MG63 (cell line): ENCODE data around the gene C14orf180. TPM values are rescaled to one million over a fixed set of nuclear protein-coding genes. Genes with fewer than 3 reads are reported as not detected.
"Not testable (repeated sequence)": the region's sequence is repeated elsewhere in the genome, so short reads cannot be mapped to it uniquely, and the experiment has no call there.

Source experiments
- DNase-seq: peaks from one replicate; pipeline ENCODE4 v3.0.0-alpha.2; 2020
- H3K27me3 ChIP-seq: fragments of 250-450 bp; sonication (Bioruptor Pico); 2 replicates; pipeline ENCODE4 v1.5.1; 2020; ENCODE audit warnings: mild to moderate bottlenecking, moderate library complexity
- H3K36me3 ChIP-seq: fragments of 250-450 bp; sonication (Bioruptor Pico); 2 replicates; pipeline ENCODE4 v1.5.1; 2020; ENCODE audit warnings: mild to moderate bottlenecking, moderate library complexity
- H3K4me3 ChIP-seq: fragments of 250-450 bp; sonication (Bioruptor Pico); 2 replicates; pipeline ENCODE4 v1.5.1; 2020; ENCODE audit warnings: mild to moderate bottlenecking, moderate library complexity
- H3K9me3 ChIP-seq: fragments of 250-450 bp; sonication (Bioruptor Pico); 2 replicates; pipeline ENCODE4 v1.5.1; 2020; ENCODE audit warnings: mild to moderate bottlenecking, moderate library complexity
- total RNA-seq: library from RNA; depleted of rRNA; stranded (reverse); fragments of >200 nt; shearing (Covaris generic); gene quantifications from 2 replicates; pipeline ENCODE4 v1.2.3, GENCODE V29; 2014; ENCODE audit warnings: low replicate concordance

C14orf180 gene
- total RNA-seq, 1 experiment from 2014 or later: not detected

DNA sequence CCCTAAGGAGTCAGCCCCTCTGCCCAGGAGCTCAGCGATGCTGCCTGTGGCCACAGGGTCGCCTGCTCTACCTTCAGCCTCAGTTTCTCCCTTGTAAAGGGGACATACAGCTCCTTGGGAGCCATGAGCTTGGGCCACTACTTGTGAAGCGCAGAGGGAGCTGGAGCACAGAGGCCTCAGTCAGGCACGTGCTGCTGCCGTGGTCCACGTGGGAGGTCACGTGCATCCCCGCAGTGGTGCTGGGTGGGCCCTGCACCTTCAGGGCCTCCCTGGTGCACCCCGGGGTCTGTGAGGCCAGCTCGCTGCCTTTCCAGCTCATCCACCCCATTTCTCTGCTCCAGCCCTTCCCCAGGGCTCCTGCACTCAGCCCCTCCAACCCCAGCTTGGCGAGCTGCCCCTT lies 10.9 kb upstream of the C14orf180 start:
- no peak for DNase-seq
- Histone ChIP-seq H3K9me3 (no peaks in the 10 kb centered on the region), H3K27me3 (no peaks in the 10 kb centered on the region), H3K4me3 (no peak overlapping the region), H3K36me3 (no peaks in the 10 kb centered on the region)

DNA sequence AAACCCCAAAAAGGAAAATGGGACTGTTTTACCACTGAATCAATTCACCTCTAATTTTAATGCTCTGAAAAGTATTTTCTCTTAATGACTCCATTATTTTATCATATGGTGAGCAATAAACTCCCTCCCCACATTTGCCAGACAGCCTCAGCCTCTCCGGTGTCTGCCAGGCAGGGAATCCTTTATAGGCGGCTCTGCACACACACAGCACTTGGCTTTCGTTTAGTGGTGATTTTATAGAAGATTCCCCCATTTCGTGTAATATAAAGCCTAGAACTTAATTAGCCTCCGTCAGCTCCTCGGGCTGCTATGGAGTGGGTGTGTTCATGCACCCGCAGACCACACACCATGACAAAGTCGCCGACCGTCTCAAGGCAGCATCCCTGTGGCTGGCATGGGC lies 10.1 kb upstream of the C14orf180 start:
- H3K27me3 ChIP-seq: no peaks in the 10 kb centered on the region
- no peaks in the 10 kb centered on the region for H3K9me3 ChIP-seq
- DNase-seq: no peak
- H3K4me3 ChIP-seq: no peak overlapping the region
- no peaks in the 10 kb centered on the region for H3K36me3 ChIP-seq

DNA sequence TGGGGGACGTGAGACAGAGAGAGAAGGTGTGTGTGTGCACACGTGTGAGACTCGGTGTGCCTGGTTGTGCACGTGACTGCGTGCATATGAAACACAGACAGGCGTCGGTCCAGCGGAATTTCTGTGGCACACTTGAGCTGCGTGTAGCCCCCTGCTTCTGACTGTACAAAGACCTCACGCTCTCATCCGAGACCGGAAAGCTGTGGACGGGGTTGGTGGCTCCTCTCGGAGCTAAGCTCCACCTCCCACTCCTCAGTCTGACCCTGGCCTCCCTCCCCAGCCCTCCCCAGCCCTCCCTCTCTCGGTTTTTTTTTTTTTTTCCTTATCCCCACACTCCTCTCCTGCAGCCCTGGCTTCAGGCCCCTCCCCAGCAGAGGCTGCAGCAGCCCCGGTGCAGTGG lies 8.3 kb upstream of the C14orf180 start:
- H3K4me3 ChIP-seq: no peak overlapping the region
- no peaks in the 10 kb centered on the region for H3K36me3 ChIP-seq
- DNase-seq: no peak
- H3K9me3 ChIP-seq: no peaks in the 10 kb centered on the region
- no peaks in the 10 kb centered on the region for H3K27me3 ChIP-seq

DNA sequence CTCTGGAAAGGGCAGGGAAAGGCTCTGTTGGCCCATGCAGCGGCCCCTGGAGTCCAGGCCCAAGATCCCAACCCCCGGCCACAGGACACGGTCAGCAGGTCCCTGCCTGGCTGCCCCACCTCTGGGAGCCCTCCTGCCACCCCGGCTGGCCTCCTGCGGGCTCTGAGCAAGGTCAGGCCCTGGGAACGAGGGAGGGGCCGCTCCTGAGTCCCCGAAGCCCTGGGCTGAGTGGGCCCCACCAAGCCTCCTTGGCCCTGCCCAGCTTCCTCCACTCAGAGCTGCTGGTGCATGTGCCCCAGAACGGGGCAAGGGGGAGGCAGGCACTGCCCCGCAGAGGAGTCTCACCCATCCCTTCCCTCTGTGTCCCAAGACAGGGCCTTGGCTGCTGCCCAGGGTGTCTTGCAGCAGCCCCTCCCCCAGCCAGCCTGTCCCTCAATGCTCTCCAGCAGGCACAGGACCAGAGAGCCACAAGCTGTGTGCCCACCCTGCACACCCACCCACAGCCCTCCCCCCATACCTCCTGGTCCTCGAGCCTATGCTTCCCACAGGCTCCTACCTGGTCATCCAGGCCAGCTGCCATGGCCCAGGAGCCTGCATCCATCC lies 7.4 kb upstream of the C14orf180 start:
- Histone ChIP-seq H3K9me3 (no peaks in the 10 kb centered on the region), H3K36me3 (no peaks in the 10 kb centered on the region), H3K27me3 (no peaks in the 10 kb centered on the region), H3K4me3 (no peak overlapping the region)
- no peak for DNase-seq

DNA sequence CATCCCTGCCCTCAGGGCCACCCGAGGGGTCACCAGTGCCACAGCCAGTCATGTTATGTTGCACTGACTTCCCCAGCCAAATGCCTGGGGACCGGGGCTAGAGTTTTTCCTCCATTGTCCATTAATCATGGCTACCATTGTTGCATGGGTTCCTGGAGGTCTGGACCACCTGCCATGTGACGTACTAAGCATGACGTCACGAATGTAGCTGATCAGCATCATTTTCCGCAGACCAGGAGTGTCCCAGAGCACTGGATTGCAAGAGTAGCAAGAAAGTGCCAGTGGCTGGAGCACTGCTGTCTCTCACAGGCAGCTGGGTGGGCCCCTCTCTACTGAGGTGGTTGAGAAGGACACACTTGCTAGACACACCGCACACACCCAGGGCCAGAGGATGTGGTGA lies 6.9 kb upstream of the C14orf180 start:
- Histone ChIP-seq H3K36me3 (no peaks in the 10 kb centered on the region), H3K9me3 (no peaks in the 10 kb centered on the region), H3K27me3 (no peaks in the 10 kb centered on the region), H3K4me3 (no peak overlapping the region)
- no peak for DNase-seq

DNA sequence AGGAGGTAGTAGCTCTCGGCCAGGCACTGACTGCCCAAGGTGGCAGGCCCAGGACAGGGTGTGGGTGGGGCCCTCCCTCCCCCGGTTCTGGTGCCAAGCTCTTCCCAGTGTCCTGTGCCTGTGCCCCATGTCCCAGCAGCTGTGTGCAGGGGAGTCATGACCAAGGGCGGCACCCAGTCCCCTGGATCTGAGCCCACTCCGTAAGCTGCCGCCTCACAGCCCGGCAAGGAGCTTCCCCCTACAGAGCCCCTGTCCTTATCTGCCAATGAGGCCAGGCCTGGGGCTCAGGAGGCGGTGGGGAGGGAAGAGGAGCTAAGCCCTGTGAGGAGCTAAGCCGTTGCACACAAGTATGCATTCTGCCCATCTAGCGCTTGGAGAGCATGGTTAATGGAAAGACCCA lies 5.6 kb upstream of the C14orf180 start:
- H3K36me3 ChIP-seq: no peaks in the 10 kb centered on the region
- no peak overlapping the region for H3K4me3 ChIP-seq
- no peaks in the 10 kb centered on the region for H3K27me3 ChIP-seq
- DNase-seq: no peak
- H3K9me3 ChIP-seq: no peaks in the 10 kb centered on the region

DNA sequence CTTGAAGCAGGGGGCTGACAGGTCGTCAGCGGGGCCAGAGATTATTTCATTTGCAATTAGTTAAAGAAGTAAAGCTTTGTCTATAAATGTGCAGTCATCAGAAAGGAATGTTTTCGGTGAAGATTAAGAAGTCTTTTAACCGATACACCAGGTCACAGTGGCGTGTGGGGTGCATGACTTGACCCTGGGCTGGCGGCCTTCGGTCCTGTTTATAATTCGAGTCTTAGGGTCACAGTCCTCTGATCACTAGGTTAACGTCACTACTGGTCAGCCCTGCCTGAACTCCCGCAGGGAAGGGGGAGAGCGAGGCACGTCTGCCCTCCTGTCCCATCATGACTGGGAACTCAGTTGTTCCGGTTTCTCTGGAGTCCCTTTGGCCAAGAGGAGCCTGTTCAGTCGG lies 5.0 kb upstream of the C14orf180 start:
- no peaks in the 10 kb centered on the region for H3K9me3 ChIP-seq
- no peaks in the 10 kb centered on the region for H3K36me3 ChIP-seq
- no peaks in the 10 kb centered on the region for H3K27me3 ChIP-seq
- DNase-seq: no peak
- H3K4me3 ChIP-seq: no peak overlapping the region

DNA sequence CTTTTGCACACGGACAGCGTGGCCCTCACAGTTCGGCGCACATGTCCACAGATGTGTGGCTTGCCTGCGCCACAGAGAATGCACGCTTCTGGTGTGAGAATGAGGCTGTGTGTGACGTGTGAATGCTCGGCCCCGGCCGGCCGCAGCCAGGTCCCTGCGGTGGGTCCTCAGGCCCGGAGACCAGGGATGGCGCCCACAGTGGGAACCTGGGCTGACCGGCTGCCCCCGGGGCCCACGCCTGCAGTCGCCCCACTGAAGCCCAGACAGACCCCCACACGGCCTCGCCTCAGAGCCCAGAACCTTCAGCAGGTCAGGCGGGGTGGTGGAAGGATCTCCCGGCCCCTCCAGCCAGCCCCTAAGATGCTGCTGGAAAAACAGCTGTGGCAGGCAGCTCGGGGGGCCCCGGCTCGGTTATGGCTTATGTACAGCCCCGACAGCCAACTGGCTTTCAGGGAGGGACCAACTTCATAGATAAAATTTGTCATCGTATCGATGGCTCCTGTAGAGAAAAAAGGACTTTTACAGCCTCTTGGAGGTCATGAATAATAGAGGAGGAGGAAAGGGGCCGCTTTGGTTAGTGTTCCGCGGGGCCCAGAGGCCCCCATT lies 4.5 kb upstream of the C14orf180 start:
- no peaks in the 10 kb centered on the region for H3K27me3 ChIP-seq
- H3K4me3 ChIP-seq: no peak overlapping the region
- DNase-seq: no peak
- H3K36me3 ChIP-seq: no peaks in the 10 kb centered on the region
- H3K9me3 ChIP-seq: no peaks in the 10 kb centered on the region

DNA sequence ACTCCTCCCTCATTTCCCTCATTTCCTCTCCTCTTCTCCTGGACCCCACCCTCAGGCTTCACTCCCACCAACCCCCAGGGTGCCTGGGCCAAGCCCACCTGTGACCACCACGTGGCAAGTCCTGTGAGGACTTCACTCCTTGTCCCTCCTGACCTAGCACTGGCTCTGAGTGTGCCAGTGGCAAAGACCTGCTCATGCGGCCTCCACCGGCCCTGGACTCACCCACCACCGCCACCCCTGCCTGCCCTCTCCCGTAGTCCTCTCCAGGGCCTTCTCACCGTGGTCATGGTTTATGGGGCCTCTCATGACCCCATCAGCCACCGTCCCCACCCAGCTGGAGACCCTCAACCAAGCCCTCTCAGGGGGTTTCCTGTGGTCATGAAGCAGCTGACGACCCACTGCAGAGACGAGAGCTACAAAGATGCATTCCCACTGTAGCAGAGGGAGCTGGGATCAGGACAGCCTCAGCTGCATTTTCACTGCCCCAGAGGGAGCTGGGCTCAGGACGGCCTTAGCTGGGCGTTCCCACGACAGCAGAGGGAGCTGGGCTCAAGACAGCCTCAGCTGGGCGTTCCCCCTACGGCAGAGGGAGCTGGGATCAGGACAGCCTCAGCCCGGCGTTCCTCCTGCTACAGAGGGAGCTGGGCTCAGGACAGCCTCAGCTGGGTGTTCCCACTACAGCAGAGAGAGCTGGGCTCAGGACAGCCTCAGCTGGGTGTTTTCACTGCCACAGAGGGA lies 3.2 kb upstream of the C14orf180 start:
- Histone ChIP-seq H3K9me3 (no peaks in the 10 kb centered on the region), H3K4me3 (no peak overlapping the region), H3K27me3 (no peaks in the 10 kb centered on the region), H3K36me3 (no peaks in the 10 kb centered on the region)
- no peak for DNase-seq

DNA sequence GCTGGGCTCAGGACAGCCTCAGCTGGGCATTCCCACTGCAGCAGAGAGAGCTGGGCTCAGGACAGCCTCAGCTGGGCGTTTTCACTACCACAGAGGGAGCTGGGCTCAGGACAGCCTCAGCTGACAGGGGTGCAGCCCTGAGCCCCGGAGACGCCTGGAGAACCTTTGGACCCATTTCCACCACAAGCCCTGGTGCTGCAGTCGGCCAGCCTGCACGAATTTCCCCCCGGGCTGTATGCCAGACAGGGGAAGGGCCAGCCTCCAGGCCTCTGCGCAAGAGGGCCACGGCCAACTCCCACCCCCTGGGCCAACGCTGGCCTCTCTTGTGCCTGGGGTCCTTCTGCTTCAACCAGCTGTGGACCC lies 2.6 kb upstream of the C14orf180 start:
- DNase-seq: no peak
- Histone ChIP-seq H3K4me3 (no peak overlapping the region), H3K36me3 (no peaks in the 10 kb centered on the region), H3K9me3 (no peaks in the 10 kb centered on the region), H3K27me3 (no peaks in the 10 kb centered on the region)

DNA sequence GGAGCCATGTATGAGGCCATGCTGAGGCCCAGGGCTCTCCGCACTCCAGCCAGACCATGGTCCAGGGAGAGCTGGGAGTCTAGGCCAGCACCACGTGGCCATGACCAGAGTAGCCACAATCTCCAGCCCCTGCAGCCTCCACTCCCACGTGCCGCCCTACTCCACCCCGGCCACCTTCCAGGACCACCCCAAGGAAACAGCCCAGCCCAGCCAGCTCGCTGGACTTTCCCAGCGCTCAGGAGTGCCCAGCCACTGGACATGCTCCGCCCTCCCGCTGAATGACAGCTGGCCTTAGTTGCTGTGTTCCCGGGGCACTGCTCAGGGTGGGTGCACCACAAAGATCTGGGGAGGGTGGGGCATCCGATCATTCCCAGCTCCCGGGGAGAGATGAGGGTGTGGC lies 2.1 kb upstream of the C14orf180 start:
- Histone ChIP-seq H3K36me3 (no peaks in the 10 kb centered on the region), H3K4me3 (no peak overlapping the region)

DNA sequence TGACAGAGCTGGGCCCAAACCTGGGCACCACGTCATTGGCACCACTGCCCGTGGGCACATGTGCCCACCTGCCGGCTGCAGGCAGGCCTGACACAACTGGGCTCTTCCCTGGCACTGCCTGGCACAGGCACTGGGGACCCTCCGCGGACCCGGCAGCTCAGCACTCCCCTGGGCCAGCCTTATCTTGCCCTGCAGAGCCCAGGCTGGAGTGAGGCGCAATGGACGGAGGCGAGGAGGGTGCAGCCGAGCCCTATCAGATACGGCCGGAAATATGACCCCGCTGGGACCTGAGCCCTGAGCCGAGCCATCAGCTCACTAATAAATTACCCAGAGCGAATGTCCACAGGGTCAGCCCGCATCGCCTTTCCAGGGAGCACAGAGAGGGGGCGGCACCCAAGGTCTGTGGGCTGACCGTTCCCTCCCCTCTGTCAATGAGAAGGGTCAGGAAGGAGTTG lies 1.7 kb upstream of the C14orf180 start:
- DNase-seq: no peak
- H3K27me3 ChIP-seq: no peaks in the 10 kb centered on the region

More for the DNA sequence above, 2.1 kb upstream of the C14orf180 start:
- Histone ChIP-seq H3K9me3 (no peaks in the 10 kb centered on the region), H3K27me3 (no peaks in the 10 kb centered on the region)
- DNase-seq: no peak

DNA sequence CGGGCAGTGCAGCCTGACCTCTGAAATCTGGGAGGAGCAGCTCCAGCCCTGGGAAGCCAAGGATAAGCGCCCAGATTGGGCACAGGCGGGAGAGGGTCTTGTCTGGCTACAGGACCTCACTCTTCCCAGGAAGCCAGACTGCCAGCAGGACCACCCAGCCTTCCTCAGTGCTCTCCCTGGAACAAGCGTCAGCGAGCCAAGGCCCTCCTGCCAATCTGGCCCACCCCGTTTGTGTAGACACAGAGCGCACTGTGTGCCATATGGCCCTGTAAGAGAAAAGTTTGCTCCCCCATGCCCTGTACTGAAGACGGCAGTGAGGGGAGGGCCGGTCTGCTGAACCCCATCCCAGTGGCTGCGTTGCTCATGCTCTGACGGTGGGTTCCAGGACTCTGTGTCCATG lies 1.2 kb upstream of the C14orf180 start:
- DNase-seq: no peak
- no peaks in the 10 kb centered on the region for H3K9me3 ChIP-seq
- no peak overlapping the region for H3K4me3 ChIP-seq
- H3K27me3 ChIP-seq: no peaks in the 10 kb centered on the region
- no peaks in the 10 kb centered on the region for H3K36me3 ChIP-seq

More for the DNA sequence above, 1.7 kb upstream of the C14orf180 start:
- Histone ChIP-seq H3K36me3 (no peaks in the 10 kb centered on the region), H3K4me3 (no peak overlapping the region), H3K9me3 (no peaks in the 10 kb centered on the region)

DNA sequence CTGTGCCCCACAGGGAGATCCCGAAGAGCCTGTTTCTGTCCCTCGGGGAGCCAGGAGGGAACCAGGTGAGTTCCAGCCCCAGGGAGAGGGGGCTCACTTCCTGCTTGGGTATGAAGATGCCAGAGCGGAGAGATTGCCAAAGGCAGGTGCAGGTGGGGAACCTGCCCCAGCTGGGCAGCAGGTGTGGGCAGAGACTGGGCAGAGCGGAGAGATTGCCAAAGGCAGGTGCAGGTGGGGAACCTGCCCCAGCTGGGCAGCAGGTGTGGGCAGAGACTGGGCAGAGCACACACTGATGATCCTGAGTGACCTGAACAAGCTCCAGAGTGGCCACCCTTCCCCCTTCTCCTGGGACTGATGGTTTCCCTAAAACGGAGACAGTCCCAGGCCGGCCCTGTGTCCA lies 375 bp downstream of the C14orf180 start:
- H3K27me3 ChIP-seq, H3K9me3 ChIP-seq, H3K36me3 ChIP-seq, H3K4me3 ChIP-seq, DNase-seq: not testable (repeated sequence)

DNA sequence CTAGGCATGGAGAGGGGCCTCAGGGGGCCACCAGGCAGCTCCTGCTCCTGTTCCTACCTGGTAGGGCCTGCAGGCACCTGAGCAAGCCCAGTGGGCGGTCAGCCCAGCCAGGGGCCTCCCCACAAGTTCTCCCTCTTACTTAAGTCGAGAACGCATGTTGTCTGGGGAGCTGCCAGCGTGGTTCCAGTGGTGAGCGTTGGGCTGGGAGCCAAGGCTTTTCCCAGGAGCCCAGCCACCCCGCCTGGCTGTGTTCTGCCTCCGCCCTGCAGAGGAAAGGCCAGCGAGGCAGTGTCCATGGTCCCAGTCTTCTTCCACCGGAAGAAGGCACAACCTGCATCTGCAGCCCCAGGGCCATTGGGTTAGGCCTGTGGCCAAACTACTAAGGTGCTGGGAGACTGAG lies 1.4 kb downstream of the C14orf180 start:
- Histone ChIP-seq H3K4me3 (no peak overlapping the region), H3K27me3 (no peaks in the 10 kb centered on the region), H3K9me3 (no peaks in the 10 kb centered on the region), H3K36me3 (no peaks in the 10 kb centered on the region)
- DNase-seq: no peak

DNA sequence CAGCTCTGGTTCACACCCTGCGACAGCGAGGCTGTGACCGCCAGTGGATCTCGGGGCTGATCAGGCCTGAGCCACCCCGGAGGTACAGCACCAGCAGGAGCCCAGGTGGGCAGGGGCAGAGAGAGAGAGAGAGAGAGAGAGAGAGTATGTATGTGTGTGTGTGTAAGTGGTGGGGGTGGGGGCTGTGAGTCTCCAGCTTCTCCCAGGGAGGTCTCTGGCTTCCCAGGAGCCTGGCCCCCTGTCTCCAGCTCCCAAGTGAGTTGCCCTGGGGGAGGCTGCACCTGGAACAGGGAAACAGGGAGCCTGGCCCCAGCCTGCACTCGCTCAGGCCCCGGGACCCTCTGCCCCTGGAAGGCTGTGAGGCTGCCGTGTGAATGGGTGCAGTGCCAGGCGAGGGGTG lies 2.0 kb downstream of the C14orf180 start:
- Histone ChIP-seq H3K36me3 (no peaks in the 10 kb centered on the region), H3K27me3 (no peaks in the 10 kb centered on the region), H3K4me3 (no peak overlapping the region), H3K9me3 (no peaks in the 10 kb centered on the region)
- DNase-seq: no peak

DNA sequence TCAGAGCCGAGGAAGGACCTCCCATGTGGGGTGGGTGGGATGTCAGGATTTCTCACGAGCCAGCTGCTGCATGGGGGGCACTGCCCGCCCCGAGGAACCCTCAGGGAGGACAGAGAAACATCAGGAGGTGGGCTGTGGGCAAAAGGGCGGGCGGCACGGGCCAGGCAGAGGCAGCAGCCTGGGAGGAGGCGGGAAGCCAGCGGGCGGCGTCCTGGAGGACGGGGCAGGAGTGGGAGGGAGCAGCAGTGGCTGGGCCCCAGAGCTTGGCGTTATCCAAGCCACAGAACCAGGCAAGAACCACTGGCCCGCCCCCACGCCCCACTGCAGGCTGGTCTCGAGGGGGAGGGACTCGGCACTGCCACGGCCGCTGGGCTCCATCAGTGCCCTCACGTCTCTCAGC lies 2.4 kb downstream of the C14orf180 start:
- no peak overlapping the region for H3K4me3 ChIP-seq
- no peaks in the 10 kb centered on the region for H3K9me3 ChIP-seq
- H3K36me3 ChIP-seq: no peaks in the 10 kb centered on the region
- no peaks in the 10 kb centered on the region for H3K27me3 ChIP-seq
- DNase-seq: no peak

DNA sequence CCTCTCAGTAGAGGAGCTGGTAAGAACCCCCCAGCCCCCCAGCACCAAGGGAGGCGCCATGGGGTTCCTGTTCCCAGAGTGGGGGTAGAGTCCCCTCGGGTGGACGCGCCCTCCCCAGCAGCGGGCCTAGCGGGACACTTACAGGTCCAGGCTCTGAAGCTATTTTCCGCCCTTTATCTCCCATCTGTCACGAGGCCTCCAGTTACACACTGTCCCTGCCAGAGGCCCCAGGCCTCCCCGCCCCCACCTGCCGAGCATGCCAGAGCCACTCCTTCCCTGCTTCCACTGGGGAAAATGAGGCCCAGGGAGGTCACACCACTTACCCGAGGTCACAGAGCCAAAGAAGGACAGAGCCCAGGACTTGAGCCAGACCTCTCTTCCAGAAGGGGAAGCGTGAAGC lies 3.1 kb downstream of the C14orf180 start:
- Histone ChIP-seq H3K4me3 (no peak overlapping the region), H3K27me3 (no peaks in the 10 kb centered on the region), H3K9me3 (no peaks in the 10 kb centered on the region), H3K36me3 (no peaks in the 10 kb centered on the region)
- DNase-seq: no peak
